Central memory CD8-positive, alpha-beta T cell (primary cell): ENCODE measurements around the gene MARS1.
"Not testable (repeated sequence)": the region's sequence is repeated elsewhere in the genome, so short reads cannot be mapped to it uniquely, and the experiment has no call there.

ENCODE experiments used
- ATAC-seq: fragments of 150-1000 bp; cut with Tn5 transposase; replicated peaks from 2 replicates; pipeline ENCODE4 v1.10.0; 2022; ENCODE audit warnings: mild to moderate bottlenecking, moderate FRiP score, moderate number of reproducible peaks; ENCODE audit not compliant: poor library complexity, severe bottlenecking; ENCODE audit errors: extremely low read depth
- DNase-seq, 2 donors: peaks; one replicate each; pipeline ENCODE4 v3.0.0; 2021; ENCODE audit warnings: low spot score in 2 of 2
- H3K27ac Mint-ChIP-seq: one replicate; pipeline ENCODE4 v1.8.0; 2022; ENCODE audit warnings: low read depth, mild to moderate bottlenecking, moderate library complexity, mixed read lengths
- H3K27me3 Mint-ChIP-seq: one replicate; pipeline ENCODE4 v1.8.0; 2022; ENCODE audit warnings: mixed read lengths
- H3K36me3 Mint-ChIP-seq: one replicate; pipeline ENCODE4 v1.8.0; 2022; ENCODE audit warnings: mild to moderate bottlenecking, moderate library complexity, mixed read lengths; ENCODE audit not compliant: insufficient read depth
- H3K4me1 Mint-ChIP-seq: one replicate; pipeline ENCODE4 v1.8.0; 2022; ENCODE audit warnings: mixed read lengths
- H3K4me3 Mint-ChIP-seq: one replicate; pipeline ENCODE4 v1.8.0; 2022; ENCODE audit warnings: mild to moderate bottlenecking, moderate library complexity, mixed read lengths
- H3K9me3 Mint-ChIP-seq: one replicate; pipeline ENCODE4 v1.8.0; 2022; ENCODE audit warnings: mixed read lengths

The MARS1 gene

GRCh38 chr12:57513266-57513665, 25.4 kb downstream of the MARS1 start:
- Mint-ChIP-seq H3K27me3 (no peaks in the 10 kb centered on the region), H3K27ac (peak overlapping the region; percentile 65), H3K4me1 (peaks cover 8% of the 10 kb centered on the region), H3K36me3 (peaks cover 56% of the 10 kb centered on the region), H3K9me3 (no peaks in the 10 kb centered on the region), H3K4me3 (no peak overlapping the region)
- ATAC-seq: no peak
- no peak for DNase-seq

DNA sequence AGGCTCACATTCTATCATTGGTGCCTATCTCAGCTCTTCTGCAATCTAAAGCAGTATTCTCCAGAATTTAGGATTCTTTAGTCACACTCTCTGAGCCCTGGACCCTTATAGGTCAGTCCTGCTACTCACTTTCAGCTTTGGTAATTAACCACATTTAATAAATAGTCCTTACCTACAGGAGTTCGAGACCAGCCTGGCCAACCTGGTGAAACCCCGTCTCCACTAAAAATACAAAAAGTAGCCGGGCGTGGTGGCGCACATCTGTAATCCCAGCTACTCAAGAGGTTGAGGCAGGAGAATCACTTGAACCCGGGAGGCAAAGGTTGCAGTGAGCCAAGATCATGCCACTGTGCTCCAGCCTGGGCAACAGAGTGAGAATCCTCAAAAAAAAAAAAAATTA, 25.8 kb downstream of the MARS1 start:
- H3K4me1 Mint-ChIP-seq: peaks cover 12% of the 10 kb centered on the region
- H3K4me3 Mint-ChIP-seq, DNase-seq, H3K27ac Mint-ChIP-seq, H3K27me3 Mint-ChIP-seq, ATAC-seq, H3K9me3 Mint-ChIP-seq: not testable (repeated sequence)
- peaks cover 60% of the 10 kb centered on the region for H3K36me3 Mint-ChIP-seq

GRCh38 chr12:57514246-57514645, 26.4 kb downstream of the MARS1 start:
- not testable (repeated sequence) for H3K4me3 Mint-ChIP-seq, H3K9me3 Mint-ChIP-seq, H3K27ac Mint-ChIP-seq, DNase-seq, ATAC-seq, H3K27me3 Mint-ChIP-seq
- peaks cover 18% of the 10 kb centered on the region for H3K4me1 Mint-ChIP-seq
- peaks cover 66% of the 10 kb centered on the region for H3K36me3 Mint-ChIP-seq

- no peaks in the 10 kb centered on the region for H3K27me3 Mint-ChIP-seq
These were observed 27.0 kb downstream of the MARS1 start for GRCh38 chr12:57514720-57515407.

GRCh38 chr12:57515408-57515933, 27.6 kb downstream of the MARS1 start:
- DNase-seq: no peak
- ATAC-seq: no peak
- H3K4me1 Mint-ChIP-seq: peaks cover 24% of the 10 kb centered on the region
- peak overlapping the region; percentile 24 for H3K27ac Mint-ChIP-seq
- peaks cover 65% of the 10 kb centered on the region for H3K36me3 Mint-ChIP-seq
- H3K9me3 Mint-ChIP-seq: no peaks in the 10 kb centered on the region
- no peaks in the 10 kb centered on the region for H3K27me3 Mint-ChIP-seq
- no peak overlapping the region for H3K4me3 Mint-ChIP-seq

More at GRCh38 chr12:57514720-57515407, 27.0 kb downstream of the MARS1 start:
- Mint-ChIP-seq H3K9me3 (no peaks in the 10 kb centered on the region), H3K27ac (no peak overlapping the region), H3K36me3 (peaks cover 62% of the 10 kb centered on the region), H3K4me3 (no peak overlapping the region), H3K4me1 (peaks cover 24% of the 10 kb centered on the region)
- ATAC-seq (no peak), DNase-seq (no peak)

GRCh38 chr12:57515934-57516541, 28.2 kb downstream of the MARS1 start:
- Mint-ChIP-seq H3K9me3 (no peaks in the 10 kb centered on the region), H3K36me3 (peaks cover 67% of the 10 kb centered on the region), H3K27me3 (no peaks in the 10 kb centered on the region), H3K4me1 (peaks cover 24% of the 10 kb centered on the region), H3K27ac (peak overlapping the region; percentile 24), H3K4me3 (no peak overlapping the region)
- DNase-seq (no peak), ATAC-seq (no peak)

GRCh38 chr12:57516617-57517153, 28.8 kb downstream of the MARS1 start:
- Mint-ChIP-seq H3K4me1 (peaks cover 28% of the 10 kb centered on the region), H3K4me3 (no peak overlapping the region)
- DNase-seq: no peak

GRCh38 chr12:57517187-57517586, 29.3 kb downstream of the MARS1 start:
- H3K4me1 Mint-ChIP-seq: peaks cover 33% of the 10 kb centered on the region
- H3K4me3 Mint-ChIP-seq: no peak overlapping the region
- H3K9me3 Mint-ChIP-seq: no peaks in the 10 kb centered on the region
- ATAC-seq (no peak), DNase-seq (no peak)
- H3K27ac Mint-ChIP-seq: peak overlapping the region; percentile 99
- peaks cover 72% of the 10 kb centered on the region for H3K36me3 Mint-ChIP-seq
- no peaks in the 10 kb centered on the region for H3K27me3 Mint-ChIP-seq

More at GRCh38 chr12:57516617-57517153, 28.8 kb downstream of the MARS1 start:
- no peak for ATAC-seq
- Mint-ChIP-seq H3K27me3 (no peaks in the 10 kb centered on the region), H3K36me3 (peaks cover 70% of the 10 kb centered on the region), H3K27ac (no peak overlapping the region), H3K9me3 (no peaks in the 10 kb centered on the region)

GRCh38 chr12:57517718-57518117, 29.9 kb downstream of the MARS1 start:
- H3K27me3 Mint-ChIP-seq, H3K9me3 Mint-ChIP-seq, DNase-seq, H3K4me3 Mint-ChIP-seq, ATAC-seq: not testable (repeated sequence)
- Mint-ChIP-seq H3K4me1 (peaks cover 34% of the 10 kb centered on the region), H3K27ac (peak overlapping the region; percentile 99), H3K36me3 (peaks cover 70% of the 10 kb centered on the region)

GRCh38 chr12:57518176-57518919, 30.5 kb downstream of the MARS1 start:
- Mint-ChIP-seq H3K9me3 (no peaks in the 10 kb centered on the region), H3K27me3 (no peaks in the 10 kb centered on the region), H3K4me1 (peaks cover 39% of the 10 kb centered on the region), H3K27ac (peak overlapping the region; percentile 99), H3K4me3 (peak overlapping the region; percentile 98), H3K36me3 (peaks cover 66% of the 10 kb centered on the region)
- no peak for ATAC-seq
- no peak for DNase-seq

DNA sequence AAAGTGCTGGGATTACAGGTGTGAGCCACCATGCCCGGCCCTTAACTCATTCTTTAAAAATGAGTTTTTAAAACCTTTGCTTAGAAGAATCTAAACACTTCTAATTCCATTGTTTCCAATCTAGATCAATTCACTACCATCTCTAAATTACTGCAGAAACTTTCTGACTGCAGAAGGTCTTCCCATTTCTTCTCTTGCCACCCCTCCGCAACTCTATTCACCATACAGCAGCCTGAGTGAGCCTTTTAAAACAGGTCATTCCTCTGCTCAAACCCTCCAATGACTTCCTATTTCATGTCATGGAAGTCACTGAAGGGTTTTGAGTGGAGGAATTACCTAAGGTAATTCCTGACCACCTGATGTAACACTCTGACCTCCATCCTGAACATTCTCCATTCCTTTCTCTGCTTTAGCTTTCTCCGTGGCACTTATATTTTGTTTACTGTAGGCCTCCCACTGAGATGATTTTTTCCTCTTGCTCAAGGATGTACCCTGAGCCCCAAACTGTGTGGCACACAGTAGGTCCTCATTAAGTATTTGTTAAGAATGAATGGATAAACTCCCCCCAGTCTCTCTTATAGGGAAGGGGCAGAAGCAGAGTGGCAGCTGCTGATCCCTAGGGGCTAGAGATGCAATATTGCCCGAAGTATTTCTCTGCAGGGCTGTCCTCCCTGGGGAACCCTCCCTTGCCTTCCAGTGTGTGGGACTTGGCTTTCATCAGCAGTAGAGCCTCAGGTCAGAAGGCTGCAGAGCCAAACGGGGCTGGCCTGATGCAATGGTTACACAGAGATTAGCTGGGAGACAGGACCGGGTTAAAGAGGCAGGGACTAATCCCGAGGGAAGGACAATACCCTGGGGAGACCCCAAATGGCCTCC, 31.3 kb downstream of the MARS1 start:
- Mint-ChIP-seq H3K4me1 (peaks cover 47% of the 10 kb centered on the region), H3K36me3 (peaks cover 68% of the 10 kb centered on the region), H3K27me3 (no peaks in the 10 kb centered on the region), H3K9me3 (no peaks in the 10 kb centered on the region), H3K4me3 (peak overlapping the region; percentile 98), H3K27ac (peak overlapping the region; percentile 99)
- ATAC-seq (no peak), DNase-seq (no peak)

GRCh38 chr12:57519796-57520052, 31.9 kb downstream of the MARS1 start:
- ATAC-seq (no peak), DNase-seq (peak in 1 of 2 donors; percentile 21)
- Mint-ChIP-seq H3K27me3 (no peaks in the 10 kb centered on the region), H3K9me3 (no peaks in the 10 kb centered on the region), H3K4me1 (peaks cover 52% of the 10 kb centered on the region), H3K27ac (peak overlapping the region; percentile 99), H3K4me3 (peak overlapping the region; percentile 98), H3K36me3 (peaks cover 67% of the 10 kb centered on the region)
